IPS-15b (cell line): Measurements from ENCODE around the gene DNAJB8.

Experiments
- H3K27me3 ChIP-seq: one replicate; pipeline ENCODE4 v1.6.1; 2013; ENCODE audit warnings: low read length; ENCODE audit not compliant: control insufficient read depth, insufficient read depth
- H3K36me3 ChIP-seq: one replicate; pipeline ENCODE4 v1.6.1; 2013; ENCODE audit warnings: low read length; ENCODE audit not compliant: control insufficient read depth, insufficient read depth
- H3K4me1 ChIP-seq: one replicate; pipeline ENCODE4 v1.6.1; 2013; ENCODE audit warnings: mild to moderate bottlenecking, low read length; ENCODE audit not compliant: control insufficient read depth, insufficient read depth
- H3K4me3 ChIP-seq: one replicate; pipeline ENCODE4 v1.5.1; 2013; ENCODE audit warnings: low read depth, low read length
- H3K9ac ChIP-seq: one replicate; pipeline ENCODE4 v1.6.1; 2013; ENCODE audit warnings: low read depth, mild to moderate bottlenecking, low read length
- H3K9me3 ChIP-seq: one replicate; pipeline ENCODE4 v1.6.1; 2013; ENCODE audit warnings: mild to moderate bottlenecking, low read length; ENCODE audit not compliant: control insufficient read depth, insufficient read depth

The DNAJB8 gene

DNA sequence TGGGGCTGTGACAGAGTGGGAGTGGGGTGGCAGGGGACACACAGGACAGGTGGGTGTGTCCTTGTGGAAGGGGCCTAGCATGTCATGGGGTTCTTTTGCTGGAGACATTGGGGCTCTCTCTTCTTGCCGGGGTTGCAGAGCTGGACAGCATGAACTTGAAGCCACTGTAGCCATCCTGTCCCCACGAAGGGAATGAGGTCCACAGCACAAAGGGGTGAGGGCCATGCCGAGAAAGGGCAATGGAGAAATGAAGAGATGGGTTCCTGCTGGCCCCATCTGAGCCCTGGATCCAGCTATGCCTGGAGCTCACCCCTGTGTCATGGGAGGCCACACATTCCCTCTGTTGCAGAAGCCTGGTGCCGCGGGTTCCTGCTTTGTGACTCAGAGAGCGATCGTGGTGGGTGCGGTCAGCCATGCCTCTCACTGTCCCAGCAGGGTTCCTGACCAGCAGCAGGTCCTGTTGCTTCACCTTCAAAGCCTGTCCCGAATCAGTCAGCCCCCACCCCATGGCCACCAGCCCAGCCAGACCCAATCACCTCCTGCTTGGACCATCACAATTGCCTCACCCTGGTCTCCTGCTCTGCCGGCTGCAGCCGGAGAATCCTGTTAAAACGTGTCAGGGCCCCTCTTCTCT lies 50.0 kb downstream of the DNAJB8 start:
- Histone ChIP-seq H3K4me1 (peaks cover 4% of the 10 kb centered on the region), H3K9me3 (no peaks in the 10 kb centered on the region), H3K9ac (no peak overlapping the region), H3K4me3 (no peak overlapping the region), H3K36me3 (peaks cover 2% of the 10 kb centered on the region), H3K27me3 (no peaks in the 10 kb centered on the region)

DNA sequence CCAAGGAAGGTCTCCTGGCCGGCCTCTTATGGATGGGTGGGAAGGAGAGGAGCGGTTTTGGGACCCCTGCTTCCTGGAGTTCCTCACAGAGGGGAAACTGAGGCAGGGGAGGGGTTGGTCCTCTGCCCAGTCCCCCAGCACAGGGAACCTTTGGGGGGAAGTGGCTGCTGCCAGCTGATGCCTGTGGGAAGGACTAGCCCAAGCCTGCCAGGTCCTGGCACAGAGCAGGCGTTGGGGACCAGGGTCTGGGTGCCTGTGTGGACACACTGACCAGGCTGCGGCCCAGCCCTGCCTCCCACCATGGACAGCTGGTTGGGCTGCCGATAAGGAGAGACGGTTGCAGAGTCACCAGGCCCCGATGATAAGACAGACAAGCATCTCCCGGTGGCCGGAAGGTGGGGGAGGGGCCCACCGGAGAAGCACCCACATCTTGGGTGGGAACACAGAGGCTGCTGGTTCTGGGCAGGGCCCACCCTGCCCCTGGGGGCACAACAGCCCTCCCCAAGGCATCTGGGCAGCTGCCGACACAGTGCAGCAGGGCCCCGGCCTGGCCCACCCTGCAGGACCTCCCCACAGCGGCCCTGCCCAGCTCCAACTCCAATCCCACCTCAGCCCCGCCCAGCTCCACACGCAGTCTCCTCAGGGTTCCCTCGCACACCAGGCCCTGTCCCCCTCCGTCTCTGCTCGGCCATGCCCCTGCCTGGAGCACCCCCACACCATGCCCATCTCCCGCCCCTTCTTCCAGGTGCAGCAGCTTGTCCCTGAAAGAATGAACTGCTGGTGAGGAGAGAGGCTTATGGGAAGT lies 50.7 kb downstream of the DNAJB8 start:
- no peak overlapping the region for H3K4me3 ChIP-seq
- no peaks in the 10 kb centered on the region for H3K9me3 ChIP-seq
- H3K36me3 ChIP-seq = peaks cover 2% of the 10 kb centered on the region
- peaks cover 4% of the 10 kb centered on the region for H3K4me1 ChIP-seq
- H3K9ac ChIP-seq = no peak overlapping the region
- H3K27me3 ChIP-seq = no peaks in the 10 kb centered on the region

DNA sequence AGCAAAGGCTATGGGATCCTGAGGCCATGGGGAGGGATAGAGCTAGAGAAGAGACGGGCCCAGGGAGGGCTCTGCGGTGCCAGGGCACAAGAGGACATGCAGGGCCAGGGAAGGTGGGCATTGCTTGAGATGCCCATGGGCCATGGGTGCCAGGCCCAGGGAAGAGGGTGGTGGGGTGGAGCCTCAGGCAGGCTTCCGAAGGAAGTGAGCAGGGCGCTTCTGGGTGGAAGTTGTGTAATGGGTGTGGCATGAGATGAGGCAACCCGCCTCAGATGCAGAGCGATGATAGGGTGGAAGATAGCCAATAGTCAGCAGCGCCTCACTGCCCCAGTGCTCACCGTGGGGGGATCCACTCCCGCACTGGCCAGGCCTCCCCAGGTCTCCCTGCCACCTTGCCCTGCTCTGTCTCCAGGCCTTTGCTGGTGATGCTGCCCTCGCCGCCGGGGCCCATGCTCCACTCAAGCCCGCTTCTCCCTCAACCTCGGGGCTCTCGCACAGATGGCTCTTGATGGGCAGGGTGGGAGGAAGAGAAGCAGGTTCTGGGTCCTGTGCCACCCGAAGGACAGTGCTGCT lies 51.4 kb downstream of the DNAJB8 start:
- Histone ChIP-seq H3K4me3 (no peak overlapping the region), H3K9me3 (no peaks in the 10 kb centered on the region), H3K36me3 (peaks cover 2% of the 10 kb centered on the region), H3K9ac (no peak overlapping the region), H3K4me1 (peaks cover 4% of the 10 kb centered on the region), H3K27me3 (no peaks in the 10 kb centered on the region)

DNA sequence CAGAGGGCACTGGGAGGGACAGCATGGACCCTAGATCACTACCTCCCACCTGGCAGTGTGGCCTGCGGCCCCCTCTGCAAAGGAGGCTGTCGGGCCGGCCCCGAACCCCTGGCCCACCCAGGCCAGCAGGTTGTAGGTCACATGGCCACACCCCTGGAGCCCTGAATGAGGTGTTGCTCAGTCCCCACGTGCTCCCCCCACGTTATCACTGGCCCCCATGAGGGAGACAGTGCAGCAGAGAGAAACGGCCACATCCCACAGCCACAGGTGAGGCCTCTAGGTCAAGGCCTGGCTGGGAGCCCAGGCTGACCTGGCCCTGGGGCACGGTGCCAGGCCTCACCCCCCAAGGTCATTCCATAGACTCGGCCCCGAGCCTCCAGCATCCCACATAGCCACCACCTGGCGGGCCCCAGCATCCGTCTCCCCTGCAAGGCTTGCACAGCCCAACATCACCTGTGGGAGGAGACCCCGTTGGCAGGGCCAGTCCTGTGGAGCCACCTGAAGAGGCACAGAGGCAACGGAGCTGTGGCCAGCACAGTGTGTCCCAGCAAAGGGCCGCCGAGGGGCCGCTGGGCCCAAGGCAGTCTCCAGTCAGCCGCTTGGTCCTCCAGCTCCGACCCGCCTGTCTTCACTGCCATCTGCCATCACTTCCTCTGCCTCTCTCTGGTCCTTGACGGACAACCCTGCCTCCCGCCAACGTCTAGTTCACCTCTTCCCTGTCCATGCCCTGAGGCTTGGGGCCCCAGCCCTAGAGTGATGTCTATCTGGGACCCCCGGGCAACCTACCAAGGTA lies 53.1 kb downstream of the DNAJB8 start:
- Histone ChIP-seq H3K27me3 (no peaks in the 10 kb centered on the region), H3K36me3 (peaks cover 2% of the 10 kb centered on the region), H3K9me3 (no peaks in the 10 kb centered on the region), H3K9ac (no peak overlapping the region), H3K4me1 (peaks cover 4% of the 10 kb centered on the region), H3K4me3 (no peak overlapping the region)

DNA sequence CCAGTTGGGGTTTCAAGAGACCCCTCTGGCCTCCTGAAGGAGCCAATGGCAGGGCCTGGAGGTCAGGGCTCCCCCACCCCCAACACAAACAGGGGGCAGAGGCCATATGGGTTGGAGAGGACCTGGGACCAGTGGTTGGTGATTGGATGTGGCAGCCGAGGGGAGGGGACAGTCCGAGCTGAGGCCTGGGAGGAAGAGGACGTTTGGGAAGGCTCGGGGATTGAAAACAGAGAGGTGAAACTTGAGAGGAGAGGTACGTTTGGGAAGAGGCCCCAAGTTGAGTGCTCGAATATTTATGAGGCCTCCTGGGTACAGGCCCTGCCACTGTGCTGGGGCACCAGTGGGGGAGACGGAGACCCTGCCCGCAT lies 53.7 kb downstream of the DNAJB8 start:
- H3K9ac ChIP-seq = no peak overlapping the region
- H3K36me3 ChIP-seq = peaks cover 2% of the 10 kb centered on the region
- no peaks in the 10 kb centered on the region for H3K27me3 ChIP-seq
- H3K4me3 ChIP-seq = no peak overlapping the region
- peaks cover 4% of the 10 kb centered on the region for H3K4me1 ChIP-seq
- H3K9me3 ChIP-seq = no peaks in the 10 kb centered on the region
